Measurements from ENCODE around the gene CASTOR2.
"Not testable (repeated sequence)": the region's sequence is repeated elsewhere in the genome, so short reads cannot be mapped to it uniquely, and the experiment has no call there.

The CASTOR2 gene

GRCh38 chr7:74972377-74972776, 7.9 kb downstream of the CASTOR2 start:
- not testable (repeated sequence) for H3K9me3 Mint-ChIP-seq, H3K27ac Mint-ChIP-seq, H3K36me3 Mint-ChIP-seq, H3K27me3 Mint-ChIP-seq, H3K4me1 Mint-ChIP-seq, H3K4me3 Mint-ChIP-seq

- H3K4me3 Mint-ChIP-seq, H3K36me3 Mint-ChIP-seq, H3K9me3 Mint-ChIP-seq, H3K27ac Mint-ChIP-seq, H3K27me3 Mint-ChIP-seq, H3K4me1 Mint-ChIP-seq: not testable (repeated sequence)
Observed at GRCh38 chr7:74975959-74976358, 11.5 kb downstream of the CASTOR2 start.

- H3K9me3 Mint-ChIP-seq, H3K4me1 Mint-ChIP-seq, H3K36me3 Mint-ChIP-seq, H3K4me3 Mint-ChIP-seq, H3K27ac Mint-ChIP-seq, H3K27me3 Mint-ChIP-seq: not testable (repeated sequence)
Observed at GRCh38 chr7:74977523-74977922, 13.0 kb downstream of the CASTOR2 start.

- H3K27ac Mint-ChIP-seq, H3K27me3 Mint-ChIP-seq, H3K9me3 Mint-ChIP-seq, H3K4me3 Mint-ChIP-seq, H3K36me3 Mint-ChIP-seq, H3K4me1 Mint-ChIP-seq: not testable (repeated sequence)
Observed at GRCh38 chr7:74988436-74988835, 23.9 kb downstream of the CASTOR2 start.

- Mint-ChIP-seq H3K27me3 (no peaks in the 10 kb centered on the region), H3K4me1 (no peaks in the 10 kb centered on the region), H3K9me3 (no peaks in the 10 kb centered on the region), H3K36me3 (no peaks in the 10 kb centered on the region), H3K4me3 (no peak overlapping the region), H3K27ac (no peak overlapping the region)
Observed at GRCh38 chr7:74993121-74993520, 28.6 kb downstream of the CASTOR2 start.

- H3K27me3 Mint-ChIP-seq, H3K36me3 Mint-ChIP-seq, H3K27ac Mint-ChIP-seq, H3K9me3 Mint-ChIP-seq, H3K4me3 Mint-ChIP-seq, H3K4me1 Mint-ChIP-seq: not testable (repeated sequence)
Observed at GRCh38 chr7:74994869-74995543, 30.5 kb downstream of the CASTOR2 start.

GRCh38 chr7:74996361-74996760, 31.9 kb downstream of the CASTOR2 start:
- not testable (repeated sequence) for H3K36me3 Mint-ChIP-seq, H3K4me3 Mint-ChIP-seq, H3K9me3 Mint-ChIP-seq, H3K27ac Mint-ChIP-seq, H3K27me3 Mint-ChIP-seq, H3K4me1 Mint-ChIP-seq

- H3K4me1 Mint-ChIP-seq, H3K27me3 Mint-ChIP-seq, H3K9me3 Mint-ChIP-seq, H3K36me3 Mint-ChIP-seq, H3K4me3 Mint-ChIP-seq: not testable (repeated sequence)
- peak overlapping the region; percentile 14 for H3K27ac Mint-ChIP-seq
Observed at GRCh38 chr7:74997811-74998210, 33.3 kb downstream of the CASTOR2 start.

GRCh38 chr7:75001356-75001755, 36.9 kb downstream of the CASTOR2 start:
- H3K36me3 Mint-ChIP-seq, H3K4me1 Mint-ChIP-seq, H3K27ac Mint-ChIP-seq, H3K9me3 Mint-ChIP-seq, H3K27me3 Mint-ChIP-seq, H3K4me3 Mint-ChIP-seq: not testable (repeated sequence)

GRCh38 chr7:75010036-75010435, 45.5 kb downstream of the CASTOR2 start:
- H3K27me3 Mint-ChIP-seq, result no peaks in the 10 kb centered on the region
- no peak overlapping the region for H3K27ac Mint-ChIP-seq
- H3K4me3 Mint-ChIP-seq, result no peak overlapping the region
- H3K4me1 Mint-ChIP-seq, result no peaks in the 10 kb centered on the region
- H3K9me3 Mint-ChIP-seq, result no peaks in the 10 kb centered on the region
- H3K36me3 Mint-ChIP-seq, result peaks cover 1% of the 10 kb centered on the region

- H3K27ac Mint-ChIP-seq, result no peak overlapping the region
- H3K9me3 Mint-ChIP-seq, result no peaks in the 10 kb centered on the region
- H3K4me3 Mint-ChIP-seq, result no peak overlapping the region
- H3K27me3 Mint-ChIP-seq, result no peaks in the 10 kb centered on the region
- peaks cover 1% of the 10 kb centered on the region for H3K36me3 Mint-ChIP-seq
- no peaks in the 10 kb centered on the region for H3K4me1 Mint-ChIP-seq
Observed at GRCh38 chr7:75017832-75018231, 53.3 kb downstream of the CASTOR2 start.

- no peak overlapping the region for H3K4me3 Mint-ChIP-seq
- H3K27me3 Mint-ChIP-seq, result no peaks in the 10 kb centered on the region
Observed at GRCh38 chr7:75018570-75019364, 54.3 kb downstream of the CASTOR2 start.

GRCh38 chr7:75019800-75020199, 55.3 kb downstream of the CASTOR2 start:
- H3K27me3 Mint-ChIP-seq, result no peaks in the 10 kb centered on the region
- no peaks in the 10 kb centered on the region for H3K4me1 Mint-ChIP-seq
- H3K36me3 Mint-ChIP-seq, result peaks cover 1% of the 10 kb centered on the region
- no peaks in the 10 kb centered on the region for H3K9me3 Mint-ChIP-seq
- H3K27ac Mint-ChIP-seq, result no peak overlapping the region
- no peak overlapping the region for H3K4me3 Mint-ChIP-seq

More at GRCh38 chr7:75018570-75019364, 54.3 kb downstream of the CASTOR2 start:
- no peaks in the 10 kb centered on the region for H3K4me1 Mint-ChIP-seq
- peaks cover 1% of the 10 kb centered on the region for H3K36me3 Mint-ChIP-seq
- no peak overlapping the region for H3K27ac Mint-ChIP-seq
- no peaks in the 10 kb centered on the region for H3K9me3 Mint-ChIP-seq

GRCh38 chr7:75024922-75025321, 60.4 kb downstream of the CASTOR2 start:
- Mint-ChIP-seq H3K4me1 (no peaks in the 10 kb centered on the region), H3K36me3 (peaks cover 1% of the 10 kb centered on the region), H3K9me3 (no peaks in the 10 kb centered on the region), H3K27me3 (no peaks in the 10 kb centered on the region), H3K27ac (no peak overlapping the region), H3K4me3 (no peak overlapping the region)

GRCh38 chr7:75028299-75028698, 63.8 kb downstream of the CASTOR2 start:
- H3K27ac Mint-ChIP-seq, result no peak overlapping the region

GRCh38 chr7:75033064-75033463, 68.6 kb downstream of the CASTOR2 start:
- no peak overlapping the region for H3K4me3 Mint-ChIP-seq
- no peaks in the 10 kb centered on the region for H3K9me3 Mint-ChIP-seq
- H3K27me3 Mint-ChIP-seq, result no peaks in the 10 kb centered on the region
- H3K27ac Mint-ChIP-seq, result no peak overlapping the region
- no peaks in the 10 kb centered on the region for H3K4me1 Mint-ChIP-seq
- H3K36me3 Mint-ChIP-seq, result no peaks in the 10 kb centered on the region

More at GRCh38 chr7:75028299-75028698, 63.8 kb downstream of the CASTOR2 start:
- H3K4me1 Mint-ChIP-seq, result no peaks in the 10 kb centered on the region
- no peak overlapping the region for H3K4me3 Mint-ChIP-seq
- no peaks in the 10 kb centered on the region for H3K36me3 Mint-ChIP-seq
- H3K9me3 Mint-ChIP-seq, result no peaks in the 10 kb centered on the region
- H3K27me3 Mint-ChIP-seq, result no peaks in the 10 kb centered on the region

- H3K27me3 Mint-ChIP-seq, result no peaks in the 10 kb centered on the region
- H3K4me1 Mint-ChIP-seq, result no peaks in the 10 kb centered on the region
- no peaks in the 10 kb centered on the region for H3K36me3 Mint-ChIP-seq
- H3K27ac Mint-ChIP-seq, result no peak overlapping the region
- no peak overlapping the region for H3K4me3 Mint-ChIP-seq
- H3K9me3 Mint-ChIP-seq, result no peaks in the 10 kb centered on the region
Observed at GRCh38 chr7:75033826-75034225, 69.3 kb downstream of the CASTOR2 start.
